GM12878 (cell line): ENCODE measurements around the gene MLLT3. TPM values are rescaled to one million over a fixed set of nuclear protein-coding genes. Genes with fewer than 3 reads are reported as not detected.

Source experiments
- ATAC-seq: fragments of 200-7000 bp; cut with Tn5 transposase; 3 replicates; pipeline ENCODE4 v1.9.1; 2020; ENCODE audit warnings: mild to moderate bottlenecking, moderate library complexity
- BruUV-seq: library from RNA; stranded (reverse); fragments of 400-500 nt; replicated peaks from 2 replicates; lab custom pipeline; 2021; lab: Mats Ljungman, UMichigan
- CTCF ChIA-PET: fragments of 300-600 bp; sonication (Branson Sonifier 250); formaldehyde crosslinking; extraction: SDS; loops from one replicate; lab custom pipeline; 2021; ENCODE audit warnings: inconsistent platforms; lab: Yijun Ruan, JAX
- POLR2A ChIA-PET: fragments of 350-600 bp; formaldehyde crosslinking; extraction: SDS; loops from one replicate; lab custom pipeline; 2021; ENCODE audit warnings: inconsistent platforms; lab: Charles Lee
- RAD21 ChIA-PET: fragments of 300-600 bp; sonication (Branson Sonifier 250); formaldehyde crosslinking; loops from one replicate; lab custom pipeline; 2023; ENCODE audit warnings: antibody characterized with exemption; ENCODE audit not compliant: unreplicated experiment; lab: Charles Lee
- SMC1A ChIA-PET: fragments of 300-600 bp; sonication (Branson Sonifier 250); formaldehyde crosslinking; loops from one replicate; lab custom pipeline; 2023; ENCODE audit not compliant: unreplicated experiment, uncharacterized antibody; lab: Charles Lee
- DNase-seq: peaks from one replicate; pipeline ENCODE4 v3.0.0-alpha.2; 2011; ENCODE audit warnings: low read depth, low spot score
- FAIRE-seq: peaks from 3 replicates; lab custom pipeline; 2011; peaks lifted over from hg19 to GRCh38; lab: Jason Lieb, UNC
- H2AFZ ChIP-seq: 2 replicates; pipeline ENCODE4 v1.6.0; 2011; ENCODE audit warnings: low read depth, low read length, control low read depth; ENCODE audit not compliant: control insufficient read depth
- H3K27ac ChIP-seq: 2 replicates; pipeline ENCODE4 v1.5.1; 2011; ENCODE audit warnings: control low read depth; ENCODE audit not compliant: control insufficient read depth, insufficient read depth
- H3K27me3 ChIP-seq, 2 experiments: replicated peaks in 1 of 2; 2 replicates each; pipeline versions ENCODE4 v1.6.0 to v1.6.1; 2011; ENCODE audit warnings: low read length in 1 of 2; ENCODE audit not compliant: control insufficient read depth in 2 of 2, insufficient read depth in 2 of 2
- H3K36me3 ChIP-seq, 2 experiments: 2 replicates each; pipeline ENCODE4 v1.5.1; 2011; ENCODE audit warnings: low read length in 1 of 2; ENCODE audit not compliant: control insufficient read depth in 2 of 2, insufficient read depth in 2 of 2
- H3K4me1 ChIP-seq: 2 replicates; pipeline ENCODE4 v1.6.1; 2011; ENCODE audit warnings: mild to moderate bottlenecking, low read length, moderate library complexity, mixed read lengths; ENCODE audit not compliant: control insufficient read depth, insufficient read depth
- H3K4me2 ChIP-seq: 2 replicates; pipeline ENCODE4 v1.6.0; 2011; ENCODE audit warnings: control low read depth; ENCODE audit not compliant: control insufficient read depth, insufficient read depth
- H3K4me3 ChIP-seq: fragments of 200-600 bp; sonication (generic); 2 replicates; pipeline ENCODE4 v1.5.1; 2016
- H3K79me2 ChIP-seq: 2 replicates; pipeline ENCODE4 v1.6.0; 2011; ENCODE audit warnings: low read length; ENCODE audit not compliant: control insufficient read depth, insufficient read depth
- H3K9ac ChIP-seq: 2 replicates; pipeline ENCODE4 v1.8.0; 2011; ENCODE audit warnings: low read length, control low read depth, mixed read lengths; ENCODE audit not compliant: control insufficient read depth, insufficient read depth
- H3K9me3 ChIP-seq: replicated peaks from 3 replicates; pipeline ENCODE4 v1.5.1; 2011; ENCODE audit warnings: mild to moderate bottlenecking, low read length; ENCODE audit not compliant: control insufficient read depth, insufficient read depth
- H4K20me1 ChIP-seq: 2 replicates; pipeline ENCODE4 v1.6.0; 2011; ENCODE audit not compliant: control insufficient read depth, insufficient read depth
- CHD1 ChIP-seq: IDR thresholded peaks from 2 replicates; pipeline ENCODE4 v1.6.1; 2012; ENCODE audit warnings: low read depth, low read length, improper control_type of control experiment
- GABPA ChIP-seq: IDR thresholded peaks from 2 replicates; pipeline ENCODE4 v1.6.1; 2014; ENCODE audit warnings: antibody characterized with exemption, low read depth, mild to moderate bottlenecking, inconsistent platforms
- HDAC2 ChIP-seq: fragments of 200-600 bp; sonication (generic); IDR thresholded peaks from 2 replicates; pipeline ENCODE4 v1.6.1; 2017
- PRDM15 ChIP-seq: fragments of 450-650 bp; formaldehyde crosslinking; IDR thresholded peaks from 2 replicates; pipeline ENCODE4 v1.4.0; 2020; ENCODE audit warnings: mild to moderate bottlenecking, moderate library complexity
- RAD51 ChIP-seq: fragments of 450-650 bp; IDR thresholded peaks from 2 replicates; pipeline ENCODE4 v1.6.1; 2016; ENCODE audit warnings: moderate library complexity, mild to moderate bottlenecking, inconsistent platforms
- TAF1 ChIP-seq: IDR thresholded peaks from 2 replicates; pipeline ENCODE4 v1.6.1; 2011; ENCODE audit warnings: mild to moderate bottlenecking, low read depth, low read length, borderline replicate concordance
- TCF3 ChIP-seq: IDR thresholded peaks from 2 replicates; pipeline ENCODE4 v1.6.1; 2012; ENCODE audit warnings: low read depth, mild to moderate bottlenecking, low read length, borderline replicate concordance; ENCODE audit not compliant: insufficient read depth
- YY1 ChIP-seq: IDR thresholded peaks from 2 replicates; pipeline ENCODE4 v1.6.1; 2011; ENCODE audit warnings: low read depth, mild to moderate bottlenecking, low read length
- WGBS: methylation state at CpG from one replicate; pipeline ENCODE4 v1.1.6; 2016; ENCODE audit warnings: low lambda C conversion rate; ENCODE audit not compliant: insufficient replicate concordance, insufficient coverage; ENCODE audit errors: missing lambda C conversion rate; 5-methylcytosine and 5-hydroxymethylcytosine counted together
- in situ Hi-C: fragments of 300-500 bp; cut with MboI; formaldehyde crosslinking; loops from 9 replicates; pipeline ENCODE4 v1.14.3; 2018; ENCODE audit warnings: mixed read lengths
- intact Hi-C: fragments of 100-400 bp; cut with micrococcal nuclease; formaldehyde crosslinking; loops from one replicate; pipeline ENCODE4 v1.14.2; 2022; ENCODE audit not compliant: unreplicated experiment
- polyA plus RNA-seq, 11 experiments: library from polyadenylated mRNA; depleted of rRNA in 4 of 11; unstranded in 6 of 11; stranded (reverse) in 5 of 11; fragments of >200 nt; fragmentation: Nextera tagmentation in 4 of 11; fragmentation: Illumina TruSeq in 1 of 11; extraction: Ambion mirVana in 4 of 11; extraction: Trizol in 1 of 11; gene quantifications; 1 replicate in 1 of 11; 2 replicates in 10 of 11; pipeline versions ENCODE4 v1.2.1 to v1.2.3, GENCODE V29; 2011 to 2016; ENCODE audit warnings: inconsistent platforms in 2 of 11, missing spikeins in 2 of 11, low read depth in 1 of 11
- total RNA-seq, 4 experiments: library from RNA; depleted of rRNA in 3 of 4; stranded (reverse); fragments of >200 nt in 3 of 4; fragmentation: Illumina TruSeq in 1 of 4; extraction: Trizol in 1 of 4; gene quantifications; 2 replicates each; pipeline versions ENCODE4 v1.2.1 to v1.2.3, GENCODE V29; 2013 to 2021

The MLLT3 gene
- total and polyA plus RNA-seq, 10 of the 15 experiments (the other 5 are each of a cell fraction or from before 2014, with no cell fraction given): 17.7 to 72.3 (median 35.6) TPM

GRCh38 chr9:20380546-20380945 lies 241.8 kb downstream of the MLLT3 start:
- TF ChIP-seq TCF3 (no peak), YY1 (no peak), RAD51 (no peak), TAF1 (no peak), GABPA (no peak), HDAC2 (no peak), PRDM15 (CRISPR knock-in tag) (no peak), CHD1 (no peak)
- DNase-seq: no peak
- no peaks in the 10 kb centered on the region for H3K9me3 ChIP-seq
- ATAC-seq: no peak
- peaks cover 14% of the 10 kb centered on the region; the same call in 1 of the 2 replicates for H3K4me1 ChIP-seq
- BruUV-seq: no TSS peak
- intact Hi-C loops (no loop called here), in situ Hi-C loops (no loop called here)
- no peaks in the 10 kb centered on the region for H3K27me3 ChIP-seq
- H2AFZ ChIP-seq: no peak overlapping the region
- 98% methylated on average over 5 of the region's 5 CpGs for whole genome bisulfite sequencing
- ChIA-PET SMC1A (no interaction called here), RAD21 (no interaction called here), POLR2A (no interaction called here), CTCF (interaction anchor here (1.5 kb wide), 1 partner anchor 11 kb away, joined by 5 read pairs; no protein-coding TSS in a partner anchor)
- FAIRE-seq: no peak
- H3K79me2 ChIP-seq: no peaks in the 10 kb centered on the region; the same call in 1 of the 2 replicates
- no peak overlapping the region for H3K9ac ChIP-seq
- no peak overlapping the region for H3K4me3 ChIP-seq
- no peaks in the 10 kb centered on the region for H3K36me3 ChIP-seq
- H4K20me1 ChIP-seq: no peaks in the 10 kb centered on the region
- no peak overlapping the region for H3K4me2 ChIP-seq
- no peak overlapping the region for H3K27ac ChIP-seq
